ENCODE results near the gene ZMYND10.
"Not testable (repeated sequence)": the region's sequence is repeated elsewhere in the genome, so short reads cannot be mapped to it uniquely, and the experiment has no call there.

Gene ZMYND10

DNA sequence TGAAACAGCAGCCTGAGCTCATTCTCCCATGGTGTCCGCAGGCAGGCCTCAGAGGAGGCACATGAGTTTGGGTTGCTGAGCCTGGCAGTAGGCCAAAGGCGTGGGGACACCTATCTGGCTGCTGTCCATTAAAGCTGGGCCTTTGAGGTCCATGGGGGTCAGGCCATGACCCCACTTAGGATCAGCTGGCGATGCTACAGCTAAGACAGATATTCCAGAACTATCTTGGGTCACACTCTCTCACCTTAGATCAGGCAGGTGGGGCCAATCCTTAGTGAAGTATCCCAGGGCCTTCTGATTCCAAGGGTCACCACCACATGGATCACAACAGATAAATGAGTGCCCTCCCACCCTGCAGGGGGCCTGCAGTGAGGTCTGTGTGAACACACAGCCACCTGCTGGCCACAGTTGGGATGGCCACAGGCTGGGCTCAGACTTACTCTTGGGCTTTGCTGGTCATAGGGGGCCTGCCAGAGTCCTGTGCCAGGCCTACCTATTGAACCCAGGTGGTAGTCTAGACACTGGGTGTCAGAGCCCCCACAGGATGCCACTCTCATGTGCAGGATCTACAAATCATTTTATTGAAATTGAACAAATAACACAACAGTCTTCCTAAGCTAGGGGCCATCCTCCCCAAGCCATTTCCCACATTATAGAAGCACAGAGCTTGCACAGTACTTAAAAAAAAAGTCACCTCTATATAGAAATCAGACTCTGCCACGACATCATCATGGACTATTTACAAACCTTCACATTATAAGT lies 21.0 kb downstream of the ZMYND10 start:
- no peak for DNase-seq

DNA sequence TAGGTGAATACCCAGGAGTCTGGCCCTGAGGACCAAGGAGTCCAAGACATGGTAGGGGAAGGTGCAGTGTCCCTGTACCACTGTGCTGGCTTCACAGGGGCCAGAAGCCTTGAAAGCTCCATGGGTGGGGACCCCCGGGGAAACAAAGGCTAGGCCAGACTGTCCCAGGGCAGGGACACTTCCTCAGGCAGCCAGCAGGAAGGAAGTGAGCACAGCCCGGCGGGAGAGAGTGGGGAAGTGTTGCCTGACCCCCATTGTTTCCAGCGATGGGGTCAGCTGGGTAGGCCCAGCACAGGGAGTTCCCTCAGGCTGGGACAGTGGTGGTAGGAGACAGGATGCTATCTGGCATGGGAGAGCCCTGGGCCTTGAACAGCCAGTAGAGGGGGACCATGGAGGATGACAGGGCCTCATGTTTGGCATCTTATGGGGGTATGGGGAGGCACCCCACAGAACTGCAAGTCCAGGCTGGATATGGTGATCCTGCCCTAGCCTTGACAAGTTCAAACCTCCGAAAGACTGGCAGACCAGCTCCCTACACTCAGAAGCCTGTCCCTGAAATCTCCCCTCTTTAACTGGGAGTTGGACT lies 21.8 kb downstream of the ZMYND10 start:
- DNase-seq = no peak

DNA sequence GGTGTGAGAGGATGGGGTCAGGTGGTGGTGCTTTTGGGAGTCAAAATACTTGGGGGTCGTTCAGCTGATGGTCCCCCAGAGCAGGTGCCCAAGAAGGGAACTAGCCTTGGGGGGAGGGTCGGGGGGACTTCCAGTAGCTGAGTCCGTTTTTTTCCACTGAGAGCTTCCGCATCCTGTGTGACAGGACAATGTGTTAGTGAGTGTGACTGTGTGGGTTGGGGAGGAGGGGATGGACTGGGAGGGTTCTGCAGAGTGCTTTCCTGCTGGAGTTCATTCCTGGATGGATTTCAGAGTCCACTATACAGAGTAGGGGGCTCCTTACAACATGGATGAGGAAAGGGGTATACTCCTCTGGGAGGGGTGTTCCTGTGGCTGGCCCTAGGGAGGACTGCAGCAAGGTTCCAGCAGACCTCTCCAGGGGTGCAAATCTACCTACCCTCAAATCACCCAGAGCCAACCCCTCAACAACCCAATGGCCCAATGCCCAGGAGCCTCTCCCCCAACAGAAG lies 22.4 kb downstream of the ZMYND10 start:
- DNase-seq = no peak

DNA sequence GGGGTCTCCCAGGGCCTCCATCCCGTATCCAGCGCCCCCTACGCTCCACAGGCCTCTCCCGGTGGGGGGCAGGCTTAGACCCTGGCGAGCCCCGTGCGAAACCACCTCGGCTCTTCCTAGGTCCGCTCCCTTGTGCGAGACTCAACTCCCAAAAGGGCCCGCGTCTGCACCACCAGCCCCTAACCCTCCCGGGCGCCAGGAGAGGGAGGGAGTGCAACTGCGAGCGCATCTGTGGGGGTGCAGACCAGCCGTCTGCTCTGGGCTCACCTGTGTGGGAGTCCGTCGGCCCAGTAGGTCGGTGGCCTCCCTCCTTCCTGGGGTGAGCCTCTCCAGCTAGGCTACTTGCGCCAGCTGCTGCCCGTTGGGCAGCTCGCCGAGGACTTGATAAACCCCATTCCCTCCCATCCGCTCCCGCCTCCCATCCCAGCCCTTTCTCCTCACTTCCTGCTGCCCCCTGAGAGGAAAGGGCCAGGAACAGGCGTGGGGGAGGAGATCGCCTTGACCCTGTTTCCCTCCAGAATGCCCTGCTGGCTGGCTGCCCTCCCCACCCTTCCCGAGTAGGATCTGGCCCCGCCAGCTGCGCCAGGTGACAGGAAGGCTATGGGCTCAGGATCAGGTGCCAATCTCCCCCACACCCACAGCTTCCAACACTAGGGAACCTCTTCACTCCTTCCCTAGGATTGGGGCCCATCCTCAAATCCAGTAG lies 23.0 kb downstream of the ZMYND10 start, which contains the start of gene HYAL2:
Gene HYAL2, minus strand, starts transcription at position 360 of the 706 bp plus-strand sequence. CDS start 2,256 bp downstream, outside the sequence.
- DNase-seq = no peak

DNA sequence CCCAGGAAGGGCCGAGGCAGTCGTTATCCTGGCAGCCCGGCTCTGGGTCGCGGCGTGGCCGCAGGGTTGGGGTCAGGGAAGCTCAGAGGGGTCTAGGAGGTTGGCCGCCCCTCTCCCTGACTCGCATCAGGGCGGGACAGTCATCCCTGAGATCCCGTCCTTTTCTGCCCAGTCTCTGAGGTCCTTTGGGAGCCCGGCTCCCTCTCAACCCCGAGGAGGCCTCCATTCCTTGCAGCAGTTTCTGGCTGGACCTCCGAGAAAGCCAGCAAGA lies 23.5 kb downstream of the ZMYND10 start:
- no peak for DNase-seq

DNA sequence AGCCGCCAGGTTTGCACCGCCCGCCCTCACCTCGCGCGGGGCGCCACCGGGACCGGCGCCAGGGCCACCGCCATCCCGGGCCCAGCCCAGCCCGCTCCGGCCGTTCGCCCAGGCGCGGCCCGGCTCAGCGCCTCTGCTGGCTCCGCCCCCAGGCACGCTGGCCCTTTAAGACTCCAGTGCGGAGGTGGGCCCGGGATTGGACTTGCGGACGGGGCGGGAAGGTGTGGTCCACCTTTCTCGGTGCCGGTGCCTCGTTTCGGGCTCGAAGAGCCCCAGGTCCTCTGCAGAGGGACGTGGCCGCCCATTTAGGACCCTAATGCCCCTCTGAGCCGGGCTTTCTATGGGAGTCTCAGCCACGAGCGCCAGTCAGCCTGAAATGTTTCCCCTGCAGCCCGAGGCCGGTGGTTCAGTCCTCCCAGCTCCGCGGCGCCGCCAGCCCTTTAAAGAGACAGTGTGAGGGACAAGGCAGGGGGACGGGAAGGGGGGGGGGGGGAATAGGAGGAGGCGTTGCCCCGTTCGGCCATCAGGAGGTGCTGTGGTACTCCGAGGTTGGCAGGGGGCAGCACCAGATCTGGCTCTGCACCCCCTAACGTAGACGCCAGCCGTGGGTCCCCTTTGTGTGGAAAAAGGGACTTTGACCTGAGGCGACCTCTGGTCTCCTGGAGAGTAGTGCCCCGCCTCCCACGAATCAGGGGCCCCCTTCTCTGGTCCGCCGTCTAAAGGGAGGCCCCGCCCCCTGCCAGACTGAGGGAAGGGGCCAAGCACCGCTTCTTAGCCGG lies 24.0 kb downstream of the ZMYND10 start:
- DNase-seq = peak; percentile 56

DNA sequence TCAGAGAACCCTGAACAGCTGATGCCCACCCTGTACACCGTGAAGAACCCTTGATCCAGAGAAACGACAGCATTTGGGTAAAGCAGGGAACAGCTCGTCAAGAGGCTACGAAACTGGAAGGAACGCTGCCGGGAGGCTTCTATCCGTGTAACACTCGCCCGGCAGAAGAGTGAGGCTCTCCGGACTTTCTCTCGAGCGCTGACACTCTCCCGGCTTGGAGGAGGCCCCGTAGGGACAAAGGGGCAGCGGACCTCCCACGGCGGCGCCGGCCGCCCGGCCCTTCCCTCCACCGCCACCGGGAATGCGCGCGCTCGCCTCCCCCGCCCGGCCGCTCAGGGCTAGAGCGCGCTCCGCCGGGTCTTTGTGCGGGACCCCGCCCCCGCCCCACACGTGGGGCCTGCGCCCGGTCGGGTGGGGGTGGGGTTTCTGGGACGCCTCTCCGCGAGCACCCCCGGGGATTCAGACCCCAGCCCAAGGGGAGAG lies 24.6 kb downstream of the ZMYND10 start:
- no peak for DNase-seq

DNA sequence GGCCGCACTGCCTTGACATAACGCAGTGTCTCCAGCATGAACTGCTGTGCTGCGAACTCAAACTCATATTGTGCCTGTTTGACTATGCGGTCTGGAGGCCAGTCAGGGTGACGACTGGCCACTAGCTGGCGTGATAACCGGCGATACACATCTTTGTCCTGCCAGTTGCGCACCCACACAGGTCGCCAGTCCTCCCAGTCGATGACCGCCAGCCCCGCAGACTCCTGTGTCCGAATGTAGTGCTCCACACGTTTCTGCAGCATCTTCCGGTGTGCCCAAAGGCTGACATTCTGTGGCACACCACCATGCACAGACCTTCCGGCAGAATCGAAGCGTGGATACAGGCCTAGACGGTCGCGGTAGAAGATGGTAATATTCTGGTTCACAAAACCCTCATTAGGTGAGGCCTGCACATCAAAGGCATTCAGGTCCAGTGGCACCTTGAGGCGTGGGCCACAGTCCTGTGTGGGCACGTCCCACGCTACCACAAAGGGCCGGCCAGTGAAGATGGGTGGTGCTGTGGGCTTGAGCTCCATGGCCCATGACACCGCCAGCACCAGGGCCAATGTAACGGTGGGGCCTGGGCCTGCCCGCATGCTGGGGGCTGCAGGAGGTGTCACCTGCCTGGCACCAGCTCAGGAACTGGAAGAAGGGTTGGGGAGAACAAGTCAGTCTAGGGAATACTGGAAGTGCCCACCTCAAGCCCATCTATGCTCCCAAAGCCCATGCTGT lies 25.5 kb downstream of the ZMYND10 start:
- no peak for DNase-seq

DNA sequence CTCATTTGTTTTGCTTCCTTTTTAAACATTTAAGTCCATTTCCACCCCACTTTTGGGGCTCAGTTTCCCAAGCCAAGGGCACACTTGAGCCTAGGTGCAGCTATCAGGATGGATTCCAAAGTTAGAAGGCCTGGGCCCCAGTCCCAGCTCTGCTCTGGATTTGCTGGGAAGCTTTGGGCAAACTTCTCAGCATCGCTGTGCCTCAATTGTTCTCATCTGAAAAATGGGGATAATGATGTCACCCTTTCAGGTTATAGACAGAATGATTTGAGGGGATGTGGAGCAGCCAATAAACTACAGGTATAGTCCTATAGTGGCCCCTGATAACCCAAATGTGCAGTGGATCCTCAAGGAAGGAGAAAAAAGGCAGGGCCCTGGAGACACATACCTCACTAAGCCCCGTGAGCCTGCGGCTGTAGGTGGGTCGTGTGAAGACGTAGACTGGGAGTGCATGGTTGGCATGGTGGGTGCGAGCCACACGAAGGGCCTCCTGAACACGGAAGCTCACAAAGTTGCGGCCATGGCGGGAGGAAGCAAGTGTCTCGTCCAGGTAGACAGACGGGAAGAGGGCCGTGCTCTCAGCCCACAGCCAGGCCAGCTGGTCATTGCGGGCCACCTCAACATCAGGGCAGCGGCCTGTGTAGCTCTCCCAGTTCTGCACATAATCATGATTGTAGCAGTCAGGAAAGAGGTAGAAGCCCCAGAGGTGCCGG lies 26.2 kb downstream of the ZMYND10 start:
- DNase-seq = no peak

DNA sequence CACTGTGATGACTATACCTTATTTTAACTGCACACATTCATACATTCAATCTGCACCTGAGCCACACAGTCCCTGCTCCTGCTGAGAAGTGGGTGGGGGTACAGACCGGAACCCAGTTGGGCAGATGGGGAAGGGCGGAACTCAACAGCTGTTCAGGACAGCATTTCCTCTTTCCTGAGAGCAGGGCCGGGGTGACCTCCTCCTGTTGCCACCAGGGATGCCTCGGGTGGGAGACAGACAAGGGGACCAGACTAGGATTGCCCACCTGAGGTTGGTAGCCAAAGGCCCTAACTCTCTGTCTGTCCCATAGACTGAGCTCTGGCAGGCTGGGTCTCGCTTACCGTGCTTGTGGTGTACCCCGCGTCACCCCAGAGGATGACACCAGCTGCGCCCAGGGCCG lies 26.9 kb downstream of the ZMYND10 start:
- no peak for DNase-seq

DNA sequence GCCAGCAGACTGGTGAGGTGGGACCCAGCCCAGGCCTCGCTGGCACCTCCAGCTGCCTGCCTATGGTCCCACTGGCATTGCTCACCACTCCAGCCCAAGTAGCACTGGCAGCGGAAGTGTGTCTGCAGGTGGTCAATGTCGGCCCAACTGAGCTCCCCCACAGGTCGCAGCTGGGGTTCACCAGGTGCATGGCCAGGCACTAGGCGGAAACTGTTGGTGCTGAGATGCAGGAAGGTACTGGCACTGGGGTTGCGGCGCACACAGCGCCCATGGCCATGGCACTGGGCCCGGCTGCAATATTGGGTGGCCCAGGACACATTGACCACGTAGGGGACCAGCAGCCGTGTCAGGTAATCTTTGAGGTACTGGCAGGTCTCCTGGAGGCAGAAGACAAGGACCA lies 27.4 kb downstream of the ZMYND10 start:
- DNase-seq = no peak

DNA sequence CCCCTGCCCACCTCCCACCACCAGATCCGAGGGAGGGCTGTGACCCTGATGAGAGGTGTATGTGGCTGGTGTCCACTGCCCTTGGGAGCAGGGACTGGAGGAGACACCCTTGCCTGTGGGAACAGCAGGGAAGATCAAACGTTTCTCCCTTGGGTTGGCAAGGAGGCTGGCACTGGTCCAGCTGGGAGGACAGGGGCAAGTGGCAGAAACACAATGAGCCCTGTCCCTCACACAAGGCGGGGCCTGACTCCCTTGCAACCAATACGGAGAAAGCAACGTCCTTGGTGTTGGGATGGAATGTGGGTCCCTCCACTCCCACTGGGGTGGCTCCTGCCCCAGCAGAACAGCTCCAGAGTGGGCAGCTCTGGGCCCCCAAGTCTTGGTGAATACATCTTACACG lies 28.2 kb downstream of the ZMYND10 start:
- no peak for DNase-seq

DNA sequence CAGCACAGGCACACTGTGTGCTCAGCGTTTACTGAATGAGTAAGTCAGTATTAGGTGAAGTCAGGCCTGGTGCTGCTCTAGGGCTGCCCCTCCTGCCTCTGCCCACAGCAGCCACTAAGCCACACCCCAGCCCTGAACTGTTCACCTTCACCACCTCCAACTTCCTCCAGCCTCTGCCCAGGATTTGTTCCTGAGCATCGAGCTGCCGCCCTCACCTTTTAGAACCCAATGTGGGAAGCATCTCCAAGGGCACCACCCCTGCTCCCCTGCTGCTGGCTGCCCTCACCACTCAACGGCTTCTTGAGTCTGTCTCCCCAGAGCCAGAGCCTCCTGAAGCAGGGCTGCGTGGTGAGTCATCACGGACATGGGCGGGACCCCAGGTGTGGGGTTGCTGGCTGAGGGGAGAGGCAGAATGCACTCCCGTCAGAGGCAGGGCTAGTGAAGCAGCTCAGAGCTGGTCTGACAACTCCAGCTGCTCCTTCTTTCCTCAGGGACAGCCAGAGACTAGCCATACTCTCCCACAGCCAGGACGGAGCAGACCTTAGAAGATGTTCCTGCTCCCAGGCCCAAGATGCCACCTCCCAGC lies 28.8 kb downstream of the ZMYND10 start:
- no peak for DNase-seq

DNA sequence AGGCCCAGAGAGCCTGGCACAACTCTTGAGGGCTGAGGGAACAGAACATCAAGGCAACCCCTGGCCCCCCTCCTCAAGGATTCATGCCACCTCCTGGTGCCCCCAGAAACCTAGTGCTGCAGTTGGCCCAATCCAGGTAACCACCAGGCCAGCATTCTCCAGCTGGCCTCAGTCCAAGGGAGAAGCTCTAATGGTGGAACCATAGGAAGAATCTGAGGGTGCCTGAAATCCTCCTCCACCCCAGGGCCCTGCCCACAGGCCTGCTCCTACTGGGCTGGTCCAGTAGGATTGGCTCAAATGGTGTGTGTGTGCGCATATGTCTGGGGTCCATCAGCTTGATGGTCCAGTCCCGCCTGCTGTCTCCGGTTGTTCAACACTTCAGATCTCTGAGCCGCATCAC lies 30.7 kb downstream of the ZMYND10 start:
- DNase-seq = no peak

DNA sequence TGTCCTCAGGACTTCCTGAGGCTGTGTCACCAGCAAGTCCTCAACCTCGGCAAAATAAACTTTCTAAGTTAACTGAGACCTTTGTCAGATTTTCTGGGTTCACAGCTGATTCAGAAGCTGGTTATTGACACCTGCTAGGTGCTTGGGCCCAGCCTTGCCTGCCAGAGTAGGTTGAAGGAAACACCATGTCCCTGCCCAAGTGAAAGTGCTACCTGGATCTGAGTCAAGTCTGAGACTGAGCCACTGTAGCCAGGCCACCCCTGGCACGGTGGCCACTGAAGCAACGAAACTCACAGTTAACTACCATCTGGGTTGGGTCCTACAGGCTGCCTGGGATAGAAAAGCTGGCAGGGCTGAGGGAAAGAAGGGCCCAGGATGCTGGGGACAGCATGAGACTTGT lies 31.2 kb downstream of the ZMYND10 start:
- no peak for DNase-seq

DNA sequence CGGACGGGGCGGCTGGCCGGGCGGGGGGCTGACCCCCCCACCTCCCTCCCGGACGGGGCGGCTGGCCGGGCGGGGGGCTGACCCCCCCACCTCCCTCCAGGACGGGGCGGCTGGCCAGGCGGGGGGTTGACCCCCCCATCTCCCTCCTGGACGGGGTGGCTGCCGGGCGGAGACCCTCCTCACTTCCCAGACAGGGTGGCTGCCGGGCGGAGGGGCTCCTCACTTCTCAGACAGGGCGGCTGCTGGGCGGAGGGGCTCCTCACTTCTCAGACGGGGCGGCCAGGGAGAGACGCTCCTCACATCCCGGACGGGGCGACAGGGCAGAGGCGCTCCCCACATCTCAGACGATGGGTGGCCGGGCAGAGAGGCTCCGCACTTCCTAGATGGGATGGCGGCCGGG lies 33.5 kb downstream of the ZMYND10 start:
- not testable (repeated sequence) for DNase-seq

DNA sequence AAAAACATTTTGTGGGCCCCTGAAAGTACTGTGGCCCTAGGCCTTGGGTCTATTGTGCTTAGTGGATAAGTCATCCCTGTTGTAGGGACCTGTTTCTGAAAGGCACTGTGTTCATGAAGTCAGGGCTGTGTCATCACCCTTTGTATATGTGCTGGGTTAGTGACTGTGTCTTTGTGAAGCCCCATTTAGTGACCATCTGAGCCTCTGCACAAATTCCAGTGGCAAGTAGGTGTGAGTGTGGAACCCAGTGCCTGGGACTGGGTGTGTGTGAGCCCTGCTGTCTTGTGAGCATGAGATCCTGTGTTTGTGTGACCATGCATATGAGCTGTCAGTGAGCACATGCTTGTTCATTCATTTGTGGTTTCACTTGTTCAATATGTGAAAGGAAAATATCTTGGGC lies 40.9 kb downstream of the ZMYND10 start:
- no peak for DNase-seq

DNA sequence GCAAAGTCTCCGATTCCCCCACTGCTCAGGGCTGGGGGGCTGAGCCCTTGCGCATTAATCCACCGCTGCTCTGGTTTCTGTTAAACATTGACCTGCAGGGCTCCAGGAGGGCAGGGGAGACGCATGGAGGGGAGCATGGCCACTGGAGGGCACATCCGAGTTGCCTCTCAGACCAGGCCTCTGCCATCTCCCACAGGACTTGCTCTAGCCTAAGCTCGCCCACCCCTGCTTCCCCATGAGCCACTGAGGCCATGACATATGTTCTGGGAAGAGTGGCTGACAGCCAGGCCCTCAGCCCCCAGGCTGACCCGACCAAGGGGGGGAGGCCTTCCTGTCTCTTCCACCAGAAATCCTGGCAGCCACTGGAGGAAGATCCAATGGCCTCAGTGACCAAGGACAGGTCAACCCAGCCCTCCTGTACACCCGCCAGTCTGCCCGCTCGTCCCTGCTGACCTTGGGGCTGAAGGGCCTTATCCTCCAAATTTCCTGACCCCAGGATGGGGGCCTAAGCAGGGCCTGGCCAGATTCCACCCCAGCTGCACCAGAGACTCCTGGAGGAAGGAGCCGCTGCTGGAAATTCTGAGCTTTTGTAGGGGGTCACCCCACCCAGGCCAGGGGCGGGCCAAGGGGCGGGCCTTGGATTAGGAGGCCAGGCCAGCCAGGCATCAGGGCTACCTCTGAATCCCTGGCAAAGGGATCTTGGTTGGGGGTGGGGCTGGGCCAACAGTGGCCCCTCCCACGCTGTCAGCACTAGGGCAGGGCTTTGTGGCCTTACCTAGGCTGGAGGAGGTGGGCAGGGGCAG lies 42.3 kb downstream of the ZMYND10 start, which contains the start of gene HYAL1:
Gene HYAL1, minus strand, starts transcription at position 562 of the 803 bp plus-strand sequence. CDS start 618 bp downstream, outside the sequence.
- no peak for DNase-seq

DNA sequence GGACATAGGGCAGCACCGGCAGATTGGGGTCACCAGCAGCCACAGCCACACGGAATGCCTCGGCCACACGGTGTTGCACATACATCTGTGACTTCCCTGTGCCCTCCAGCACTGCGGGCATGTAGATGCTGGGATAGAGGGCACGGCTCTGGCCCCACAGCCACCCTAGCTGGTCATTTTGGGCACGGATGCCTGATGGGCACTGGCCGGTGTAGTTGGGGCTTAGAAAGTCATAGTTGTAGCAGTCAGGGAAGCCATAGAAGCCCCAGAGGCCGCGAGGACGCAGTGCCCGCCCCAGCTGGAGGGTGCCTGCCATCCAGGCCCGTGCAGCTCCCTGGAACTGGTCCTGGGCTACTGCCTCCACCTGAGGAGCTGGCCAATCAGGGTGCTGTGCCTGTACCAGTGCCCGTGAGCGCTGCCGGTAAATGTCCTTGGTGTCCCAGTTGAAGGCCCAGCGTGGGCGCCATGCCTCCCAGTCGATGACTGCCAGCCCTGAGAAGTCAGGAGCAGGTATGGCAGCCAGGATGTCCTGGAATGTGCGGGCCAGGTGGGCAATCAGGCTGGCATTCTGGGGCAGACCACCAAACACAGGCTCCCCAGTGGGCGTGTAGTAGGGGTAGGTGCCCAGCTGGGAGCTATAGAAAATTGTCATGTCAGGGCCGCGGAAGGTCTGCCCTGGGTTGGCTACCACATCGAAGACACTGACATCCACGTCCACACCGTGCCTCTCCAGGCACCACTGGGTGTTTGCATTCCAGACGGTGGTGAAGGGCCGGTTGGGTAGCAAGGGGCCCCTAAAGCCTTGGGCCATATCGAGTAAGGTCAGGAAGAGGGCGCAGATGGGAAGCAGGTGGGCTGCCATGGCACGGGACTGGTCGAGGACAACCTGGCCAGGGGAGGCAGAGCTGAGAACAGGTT lies 43.2 kb downstream of the ZMYND10 start:
- DNase-seq = no peak

Measured in NCI-H446 treated with DMSO at 0.1 percent for 48 hours (cell line).